Heart left ventricle (tissue), 16 donors: ENCODE measurements around the gene LIAS. TPM values are rescaled to one million over a fixed set of nuclear protein-coding genes. Genes with fewer than 3 reads are reported as not detected.
"Not testable (repeated sequence)": the region's sequence is repeated elsewhere in the genome, so short reads cannot be mapped to it uniquely, and the experiment has no call there.

Source experiments
- ATAC-seq, 4 donors: fragments of 200-7000 bp; cut with Tn5 transposase; one replicate each; pipeline ENCODE4 v1.9.1; 2020 to 2022; ENCODE audit warnings: moderate library complexity in 4 of 4, mild to moderate bottlenecking in 3 of 4, moderate number of reproducible peaks in 1 of 4
- DNase-seq, 5 donors: peaks; one replicate each; pipeline ENCODE4 v3.0.0-alpha.2; 2020
- H3K27ac ChIP-seq, 12 donors: fragments of 200-600 bp; sonication (generic) in 4 of 12; one replicate each; pipeline versions ENCODE4 v1.5.0 to v1.8.0; 2016 to 2022; ENCODE audit warnings: mild to moderate bottlenecking in 2 of 12
- H3K27me3 ChIP-seq, 9 donors: fragments of 200-600 bp; sonication (generic) in 2 of 9; one replicate each; pipeline versions ENCODE4 v1.5.1 to v1.8.0; 2016 to 2022; ENCODE audit warnings: mild to moderate bottlenecking in 3 of 9
- H3K36me3 ChIP-seq, 9 donors: fragments of 200-600 bp; sonication (generic) in 2 of 9; one replicate each; pipeline versions ENCODE4 v1.5.0 to v1.8.0; 2018 to 2022; ENCODE audit warnings: mild to moderate bottlenecking in 2 of 9
- H3K4me1 ChIP-seq, 12 donors: fragments of 200-600 bp; sonication (generic) in 4 of 12; one replicate each; pipeline versions ENCODE4 v1.5.0 to v1.8.0; 2016 to 2022; ENCODE audit warnings: mild to moderate bottlenecking in 3 of 12
- H3K4me3 ChIP-seq, 12 donors: fragments of 200-600 bp; sonication (generic) in 4 of 12; one replicate each; pipeline versions ENCODE4 v1.5.0 to v1.8.0; 2017 to 2022; ENCODE audit warnings: mild to moderate bottlenecking in 9 of 12, moderate library complexity in 4 of 12
- H3K9me3 ChIP-seq, 12 donors: fragments of 200-600 bp; sonication (generic) in 4 of 12; one replicate each; pipeline versions ENCODE4 v1.5.0 to v1.8.0; 2016 to 2022; ENCODE audit warnings: mild to moderate bottlenecking in 1 of 12
- POLR2A ChIP-seq, 2 donors: fragments of 450-650 bp; IDR thresholded peaks; one replicate each; pipeline ENCODE4 v1.6.1; 2017; ENCODE audit warnings: antibody characterized with exemption in 2 of 2, mild to moderate bottlenecking in 2 of 2, moderate library complexity in 2 of 2
- WGBS, 4 donors: extraction: QIAGEN DNeasy Blood & Tissue Kit in 2 of 4; methylation state at CpG; one replicate each; pipeline versions ENCODE4 v1.1.5 to v1.1.7; 2013 to 2018; 5-methylcytosine and 5-hydroxymethylcytosine counted together
- intact Hi-C, 10 donors: fragments of 100-400 bp; cut with DNase I; formaldehyde crosslinking; loops; one replicate each; pipeline versions ENCODE4 v1.11.1 to v1.14.2; 2022
- polyA plus RNA-seq, 2 donors: library from polyadenylated mRNA; stranded (reverse); fragments of 200-250 nt; gene quantifications; one replicate each; pipeline ENCODE4 v1.2.3, GENCODE V29; 2013
- total RNA-seq, 9 donors: library from RNA; depleted of rRNA in 2 of 9; stranded (reverse); fragments of >200 nt in 2 of 9; fragmentation: NEBNext Ultra II Directional in 3 of 9; extraction: Animal tissue kit (Norgen Biotek cat#: 25700) in 3 of 9; gene quantifications; one replicate each; pipeline versions ENCODE4 v1.1.0 to v1.2.4, GENCODE V29; 2016 to 2023
- TF ChIP-seq, protein P1 (sequence below), 12 donors: fragments of 200-600 bp; sonication (generic) in 4 of 12; IDR thresholded peaks; one replicate each; pipeline versions ENCODE4 v1.5.0 to v1.8.0; 2018 to 2022; ENCODE audit warnings: antibody characterized with exemption in 12 of 12, mild to moderate bottlenecking in 5 of 12
- donor health status: ischemic (EF 13 %, LVEDD 7.1; RV severe dilation, severe dysfunction).
- donor health status: healthy with polysubstance abuse.
- donor health status: DM: no; HTN: yes; CAD: no.
- donor health status: DM: no; HTN: no; CAD: no.
- donor health status: ischemic (EF 25% LVEDD 6.9; RV normal size, moderate dysfunction).
- donor health status: ischemic (EF 25% LVEDD 5.7; RV mildly dilated, moderate dysfunction).
- donor health status: healthy.
- donor health status: DM: yes; HTN: yes; CAD: no.
- donor health status: ischemic (EF 35%, LVEDD 5.7; RV mildly dilated, moderate dysfunction).
- donor health status: nonischemic (EF 11% LVEDD 7.7; RV severe dilation, severe dysfunction).
- donor health status: DM: yes; HTN: yes; CAD: no.
- donor health status: PGD.
- donor health status: ischemic (EF 29% LVEDD 5.4; RV normal size, mild dysfunction).
- donor health status: nonischemic (EF 23%, LVEDD 6.1; RV moderate dilation, normal function).

The LIAS gene
- total and polyA plus RNA-seq, 11 donors = 15.8 to 34.4 (median 20.2) TPM

DNA sequence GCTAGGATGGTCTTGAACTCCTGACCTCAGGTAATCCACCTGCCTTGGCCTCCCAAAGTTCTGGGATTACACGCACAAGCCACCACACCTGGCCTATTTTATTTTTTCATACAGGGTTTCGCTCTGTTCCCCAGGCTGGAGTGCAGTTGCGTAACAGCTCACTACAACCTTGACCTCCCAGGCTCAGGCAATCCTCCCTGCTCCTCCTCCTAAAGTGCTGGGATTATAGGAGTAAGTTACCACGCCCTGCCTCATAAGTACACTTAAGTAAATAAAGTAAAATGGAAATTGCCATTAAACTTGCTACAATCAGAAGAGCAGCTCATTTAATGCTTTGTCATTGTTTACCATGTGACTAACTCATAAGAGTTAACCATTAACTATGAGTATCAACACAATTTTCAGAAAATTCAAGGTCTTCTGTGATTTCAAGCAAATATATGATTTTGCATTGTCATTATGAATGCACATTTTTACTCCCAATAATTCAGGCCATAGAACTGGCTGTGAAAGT is 56.1 kb downstream of the LIAS start:
- H3K27me3 ChIP-seq = no peaks in the 10 kb centered on the region
- TF ChIP-seq POLR2A (IDR thresholded peaks at IDR 0.05) = no peak
- TF ChIP-seq, protein P1, sequence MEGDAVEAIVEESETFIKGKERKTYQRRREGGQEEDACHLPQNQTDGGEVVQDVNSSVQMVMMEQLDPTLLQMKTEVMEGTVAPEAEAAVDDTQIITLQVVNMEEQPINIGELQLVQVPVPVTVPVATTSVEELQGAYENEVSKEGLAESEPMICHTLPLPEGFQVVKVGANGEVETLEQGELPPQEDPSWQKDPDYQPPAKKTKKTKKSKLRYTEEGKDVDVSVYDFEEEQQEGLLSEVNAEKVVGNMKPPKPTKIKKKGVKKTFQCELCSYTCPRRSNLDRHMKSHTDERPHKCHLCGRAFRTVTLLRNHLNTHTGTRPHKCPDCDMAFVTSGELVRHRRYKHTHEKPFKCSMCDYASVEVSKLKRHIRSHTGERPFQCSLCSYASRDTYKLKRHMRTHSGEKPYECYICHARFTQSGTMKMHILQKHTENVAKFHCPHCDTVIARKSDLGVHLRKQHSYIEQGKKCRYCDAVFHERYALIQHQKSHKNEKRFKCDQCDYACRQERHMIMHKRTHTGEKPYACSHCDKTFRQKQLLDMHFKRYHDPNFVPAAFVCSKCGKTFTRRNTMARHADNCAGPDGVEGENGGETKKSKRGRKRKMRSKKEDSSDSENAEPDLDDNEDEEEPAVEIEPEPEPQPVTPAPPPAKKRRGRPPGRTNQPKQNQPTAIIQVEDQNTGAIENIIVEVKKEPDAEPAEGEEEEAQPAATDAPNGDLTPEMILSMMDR (IDR thresholded peaks at IDR 0.05) = no peak
- no peak overlapping the region for H3K4me3 ChIP-seq
- no peak overlapping the region for H3K27ac ChIP-seq
- 85 to 98% (median 91%) methylated on average over 4 of the region's 4 CpGs for WGBS, 4 donors
- no peak for DNase-seq
- H3K9me3 ChIP-seq = no peaks in the 10 kb centered on the region
- peaks cover 0 to 89% (median 67%) of the 10 kb centered on the region in 9 donors for H3K36me3 ChIP-seq
- intact Hi-C loops = no loop called here
- peaks cover 0 to 3% (median 0%) of the 10 kb centered on the region in 12 donors for H3K4me1 ChIP-seq
- ATAC-seq = no peak

- intact Hi-C loops, ATAC-seq, DNase-seq, H3K4me3 ChIP-seq, H3K4me1 ChIP-seq, H3K9me3 ChIP-seq, H3K27me3 ChIP-seq, H3K27ac ChIP-seq: not testable (repeated sequence)
- H3K36me3 ChIP-seq = peaks cover 0 to 84% (median 63%) of the 10 kb centered on the region in 9 donors
- 95 to 97% (median 95%) methylated on average over 14 of the region's 14 CpGs for WGBS, 4 donors
Observed at GRCh38 chr4:39515669-39516401, 57.0 kb downstream of the LIAS start.

- Histone ChIP-seq H3K9me3 (no peaks in the 10 kb centered on the region), H3K4me1 (peaks cover 0 to 3% (median 0%) of the 10 kb centered on the region in 12 donors), H3K36me3 (peaks cover 0 to 77% (median 56%) of the 10 kb centered on the region in 9 donors), H3K27me3 (no peaks in the 10 kb centered on the region), H3K27ac (no peak overlapping the region), H3K4me3 (no peak overlapping the region)
- WGBS, 4 donors = 87 to 98% (median 94%) methylated on average over 2 of the region's 2 CpGs
- intact Hi-C loops = no loop called here
- ATAC-seq (no peak), DNase-seq (no peak)
- TF ChIP-seq POLR2A (IDR thresholded peaks at IDR 0.05) = no peak
- TF ChIP-seq, protein P1 (IDR thresholded peaks at IDR 0.05) = no peak
Observed at GRCh38 chr4:39516407-39516966, 57.6 kb downstream of the LIAS start.

- no peak for ATAC-seq
- DNase-seq = no peak
Observed at GRCh38 chr4:39518484-39518883, 59.6 kb downstream of the LIAS start.

More at GRCh38 chr4:39518484-39518883, 59.6 kb downstream of the LIAS start:
- no peak for TF ChIP-seq POLR2A (IDR thresholded peaks at IDR 0.05)
- TF ChIP-seq, protein P1 (IDR thresholded peaks at IDR 0.05) = no peak
- no peaks in the 10 kb centered on the region for H3K9me3 ChIP-seq
- H3K27ac ChIP-seq = no peak overlapping the region
- intact Hi-C loops = no loop called here
- H3K4me1 ChIP-seq = peaks cover 0 to 6% (median 0%) of the 10 kb centered on the region in 12 donors
- no peak overlapping the region for H3K4me3 ChIP-seq
- H3K36me3 ChIP-seq = peaks cover 0 to 57% (median 38%) of the 10 kb centered on the region in 9 donors
- WGBS, 4 donors = 87 to 98% (median 91%) methylated on average over 6 of the region's 6 CpGs
- no peaks in the 10 kb centered on the region for H3K27me3 ChIP-seq
